Measurements from ENCODE around the gene ERN1. TPM values are rescaled to one million over a fixed set of nuclear protein-coding genes. Genes with fewer than 3 reads are reported as not detected.

Gene ERN1
- total and polyA plus RNA-seq, 2 of the 13 experiments (the other 11 are each of a cell fraction or from before 2014, with no cell fraction given) = 6.0 to 12.7 TPM

DNA sequence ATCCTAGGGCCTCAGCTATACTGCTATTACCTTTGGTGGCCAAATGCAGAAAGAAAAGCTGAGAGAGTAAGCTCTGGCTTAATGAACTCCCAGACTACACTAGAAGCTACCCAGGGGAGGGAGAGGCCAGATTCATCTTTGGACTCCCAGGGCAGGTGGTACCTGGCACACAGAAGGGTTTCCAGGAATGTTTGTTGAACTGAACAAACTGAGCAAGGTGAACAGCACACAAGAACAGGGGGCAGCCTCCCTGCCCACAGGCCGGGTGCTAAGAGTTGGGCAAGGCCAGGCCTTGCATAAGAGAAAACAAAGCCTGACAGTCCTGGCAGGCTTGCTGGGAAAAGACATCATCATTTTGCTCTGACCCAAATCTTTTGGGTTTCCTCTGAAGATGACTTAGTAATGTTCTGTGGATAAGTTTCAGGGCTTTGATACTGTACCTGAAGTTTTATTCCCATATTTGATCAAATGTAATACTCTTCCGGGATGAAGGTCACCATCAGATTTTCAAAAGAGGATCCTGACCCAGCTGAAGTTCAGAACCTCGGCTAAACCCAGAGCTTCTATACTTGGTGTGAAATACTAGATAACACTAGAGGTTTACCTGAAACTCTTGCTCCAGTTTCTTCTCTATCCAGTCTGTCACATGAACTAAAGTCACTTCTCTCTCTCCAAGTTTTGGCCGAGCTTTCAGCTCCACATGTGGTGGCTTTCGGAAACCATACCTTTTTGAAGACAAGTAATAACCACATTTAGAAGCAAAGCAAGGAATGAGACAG, 20.5 kb upstream of the ERN1 start (continued):
- TF ChIP-seq, protein P1, sequence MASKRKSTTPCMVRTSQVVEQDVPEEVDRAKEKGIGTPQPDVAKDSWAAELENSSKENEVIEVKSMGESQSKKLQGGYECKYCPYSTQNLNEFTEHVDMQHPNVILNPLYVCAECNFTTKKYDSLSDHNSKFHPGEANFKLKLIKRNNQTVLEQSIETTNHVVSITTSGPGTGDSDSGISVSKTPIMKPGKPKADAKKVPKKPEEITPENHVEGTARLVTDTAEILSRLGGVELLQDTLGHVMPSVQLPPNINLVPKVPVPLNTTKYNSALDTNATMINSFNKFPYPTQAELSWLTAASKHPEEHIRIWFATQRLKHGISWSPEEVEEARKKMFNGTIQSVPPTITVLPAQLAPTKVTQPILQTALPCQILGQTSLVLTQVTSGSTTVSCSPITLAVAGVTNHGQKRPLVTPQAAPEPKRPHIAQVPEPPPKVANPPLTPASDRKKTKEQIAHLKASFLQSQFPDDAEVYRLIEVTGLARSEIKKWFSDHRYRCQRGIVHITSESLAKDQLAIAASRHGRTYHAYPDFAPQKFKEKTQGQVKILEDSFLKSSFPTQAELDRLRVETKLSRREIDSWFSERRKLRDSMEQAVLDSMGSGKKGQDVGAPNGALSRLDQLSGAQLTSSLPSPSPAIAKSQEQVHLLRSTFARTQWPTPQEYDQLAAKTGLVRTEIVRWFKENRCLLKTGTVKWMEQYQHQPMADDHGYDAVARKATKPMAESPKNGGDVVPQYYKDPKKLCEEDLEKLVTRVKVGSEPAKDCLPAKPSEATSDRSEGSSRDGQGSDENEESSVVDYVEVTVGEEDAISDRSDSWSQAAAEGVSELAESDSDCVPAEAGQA (IDR thresholded peaks at IDR 0.05; ENCODE audit: low read depth) = peak; percentile 74; the same call in 1 of the 2 replicates
- TF ChIP-seq, protein P1 (CRISPR knock-in tag; IDR thresholded peaks at IDR 0.05; ENCODE audit: borderline replicate concordance) = peak; percentile 61; the same call in 1 of the 2 replicates
- peak; percentile 99 for TF ChIP-seq HNRNPL (IDR thresholded peaks at IDR 0.05; ENCODE audit: low read depth, low read length)
- no peak for TF ChIP-seq PAF1 (CRISPR knock-in tag; IDR thresholded peaks at IDR 0.05)
- TF ChIP-seq, protein P2, sequence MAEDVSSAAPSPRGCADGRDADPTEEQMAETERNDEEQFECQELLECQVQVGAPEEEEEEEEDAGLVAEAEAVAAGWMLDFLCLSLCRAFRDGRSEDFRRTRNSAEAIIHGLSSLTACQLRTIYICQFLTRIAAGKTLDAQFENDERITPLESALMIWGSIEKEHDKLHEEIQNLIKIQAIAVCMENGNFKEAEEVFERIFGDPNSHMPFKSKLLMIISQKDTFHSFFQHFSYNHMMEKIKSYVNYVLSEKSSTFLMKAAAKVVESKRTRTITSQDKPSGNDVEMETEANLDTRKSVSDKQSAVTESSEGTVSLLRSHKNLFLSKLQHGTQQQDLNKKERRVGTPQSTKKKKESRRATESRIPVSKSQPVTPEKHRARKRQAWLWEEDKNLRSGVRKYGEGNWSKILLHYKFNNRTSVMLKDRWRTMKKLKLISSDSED (CRISPR knock-in tag; IDR thresholded peaks at IDR 0.05) = no peak
- peak; percentile 95 for TF ChIP-seq NCOR1 (IDR thresholded peaks at IDR 0.05; ENCODE audit: borderline replicate concordance, low read length)
- peak; percentile 96; the same call in 1 of the 2 replicates for TF ChIP-seq ZNF430 (CRISPR knock-in tag; IDR thresholded peaks at IDR 0.05)
- peak; percentile 90 for TF ChIP-seq SALL2 (CRISPR knock-in tag; IDR thresholded peaks at IDR 0.05)
- TF ChIP-seq ZFP90 (CRISPR knock-in tag; IDR thresholded peaks at IDR 0.05; ENCODE audit: borderline replicate concordance) = no peak
- no peak for TF ChIP-seq NFE2L1 (CRISPR knock-in tag; IDR thresholded peaks at IDR 0.05; ENCODE audit: borderline replicate concordance)
- TF ChIP-seq, protein P3, sequence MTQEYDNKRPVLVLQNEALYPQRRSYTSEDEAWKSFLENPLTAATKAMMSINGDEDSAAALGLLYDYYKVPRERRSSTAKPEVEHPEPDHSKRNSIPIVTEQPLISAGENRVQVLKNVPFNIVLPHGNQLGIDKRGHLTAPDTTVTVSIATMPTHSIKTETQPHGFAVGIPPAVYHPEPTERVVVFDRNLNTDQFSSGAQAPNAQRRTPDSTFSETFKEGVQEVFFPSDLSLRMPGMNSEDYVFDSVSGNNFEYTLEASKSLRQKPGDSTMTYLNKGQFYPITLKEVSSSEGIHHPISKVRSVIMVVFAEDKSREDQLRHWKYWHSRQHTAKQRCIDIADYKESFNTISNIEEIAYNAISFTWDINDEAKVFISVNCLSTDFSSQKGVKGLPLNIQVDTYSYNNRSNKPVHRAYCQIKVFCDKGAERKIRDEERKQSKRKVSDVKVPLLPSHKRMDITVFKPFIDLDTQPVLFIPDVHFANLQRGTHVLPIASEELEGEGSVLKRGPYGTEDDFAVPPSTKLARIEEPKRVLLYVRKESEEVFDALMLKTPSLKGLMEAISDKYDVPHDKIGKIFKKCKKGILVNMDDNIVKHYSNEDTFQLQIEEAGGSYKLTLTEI (CRISPR knock-in tag; conservative IDR thresholded peaks at IDR 0.05) = no peak
- TF ChIP-seq, protein P4, sequence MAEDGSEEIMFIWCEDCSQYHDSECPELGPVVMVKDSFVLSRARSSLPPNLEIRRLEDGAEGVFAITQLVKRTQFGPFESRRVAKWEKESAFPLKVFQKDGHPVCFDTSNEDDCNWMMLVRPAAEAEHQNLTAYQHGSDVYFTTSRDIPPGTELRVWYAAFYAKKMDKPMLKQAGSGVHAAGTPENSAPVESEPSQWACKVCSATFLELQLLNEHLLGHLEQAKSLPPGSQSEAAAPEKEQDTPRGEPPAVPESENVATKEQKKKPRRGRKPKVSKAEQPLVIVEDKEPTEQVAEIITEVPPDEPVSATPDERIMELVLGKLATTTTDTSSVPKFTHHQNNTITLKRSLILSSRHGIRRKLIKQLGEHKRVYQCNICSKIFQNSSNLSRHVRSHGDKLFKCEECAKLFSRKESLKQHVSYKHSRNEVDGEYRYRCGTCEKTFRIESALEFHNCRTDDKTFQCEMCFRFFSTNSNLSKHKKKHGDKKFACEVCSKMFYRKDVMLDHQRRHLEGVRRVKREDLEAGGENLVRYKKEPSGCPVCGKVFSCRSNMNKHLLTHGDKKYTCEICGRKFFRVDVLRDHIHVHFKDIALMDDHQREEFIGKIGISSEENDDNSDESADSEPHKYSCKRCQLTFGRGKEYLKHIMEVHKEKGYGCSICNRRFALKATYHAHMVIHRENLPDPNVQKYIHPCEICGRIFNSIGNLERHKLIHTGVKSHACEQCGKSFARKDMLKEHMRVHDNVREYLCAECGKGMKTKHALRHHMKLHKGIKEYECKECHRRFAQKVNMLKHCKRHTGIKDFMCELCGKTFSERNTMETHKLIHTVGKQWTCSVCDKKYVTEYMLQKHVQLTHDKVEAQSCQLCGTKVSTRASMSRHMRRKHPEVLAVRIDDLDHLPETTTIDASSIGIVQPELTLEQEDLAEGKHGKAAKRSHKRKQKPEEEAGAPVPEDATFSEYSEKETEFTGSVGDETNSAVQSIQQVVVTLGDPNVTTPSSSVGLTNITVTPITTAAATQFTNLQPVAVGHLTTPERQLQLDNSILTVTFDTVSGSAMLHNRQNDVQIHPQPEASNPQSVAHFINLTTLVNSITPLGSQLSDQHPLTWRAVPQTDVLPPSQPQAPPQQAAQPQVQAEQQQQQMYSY (CRISPR knock-in tag; IDR thresholded peaks at IDR 0.05) = peak; percentile 56; the same call in 1 of the 2 replicates
- TF ChIP-seq ETV5 (CRISPR knock-in tag; IDR thresholded peaks at IDR 0.05; ENCODE audit: borderline replicate concordance) = peak; percentile 88
- TF ChIP-seq RCOR2 (CRISPR knock-in tag; IDR thresholded peaks at IDR 0.05) = peak; percentile 100

Measured in HepG2 (cell line).